Natural killer cell (primary cell): ENCODE measurements around the gene PPT1. TPM values are rescaled to one million over a fixed set of nuclear protein-coding genes. Genes with fewer than 3 reads are reported as not detected.

Experiments used
- ATAC-seq, 3 donors: fragments of 150-1000 bp in 2 of 3; fragments of 200-7000 bp in 1 of 3; cut with Tn5 transposase; 1 replicate in 1 of 3; 2 replicates in 2 of 3; pipeline ENCODE4 v1.10.0; 2021; ENCODE audit warnings: mild to moderate bottlenecking in 2 of 3, moderate library complexity in 2 of 3
- DNase-seq, 2 donors: peaks; one replicate each; pipeline versions ENCODE4 v3.0.0 to v3.0.0-alpha.2; 2013 to 2021; ENCODE audit warnings: mixed read lengths in 1 of 2
- H3K27ac ChIP-seq: one replicate; pipeline ENCODE4 v1.5.1; 2013; ENCODE audit warnings: mild to moderate bottlenecking, low read length
- H3K27me3 ChIP-seq: one replicate; pipeline ENCODE4 v1.6.1; 2013; ENCODE audit warnings: low read length; ENCODE audit not compliant: control insufficient read depth, insufficient read depth
- H3K36me3 ChIP-seq: one replicate; pipeline ENCODE4 v1.6.1; 2013; ENCODE audit warnings: low read length; ENCODE audit not compliant: control insufficient read depth, insufficient read depth
- H3K4me1 ChIP-seq: one replicate; pipeline ENCODE4 v1.6.1; 2013; ENCODE audit warnings: low read length; ENCODE audit not compliant: control insufficient read depth, insufficient read depth
- H3K4me3 ChIP-seq: one replicate; pipeline ENCODE4 v1.5.1; 2013; ENCODE audit warnings: low read length
- H3K9me3 ChIP-seq: one replicate; pipeline ENCODE4 v1.6.1; 2013; ENCODE audit warnings: low read length; ENCODE audit not compliant: control insufficient read depth, insufficient read depth
- H3K27ac Mint-ChIP-seq, 2 donors: one replicate each; pipeline ENCODE4 v1.8.0; 2022; ENCODE audit warnings: mild to moderate bottlenecking in 2 of 2, mixed read lengths in 2 of 2, moderate library complexity in 1 of 2
- H3K27me3 Mint-ChIP-seq, 2 donors: one replicate each; pipeline ENCODE4 v1.8.0; 2022; ENCODE audit warnings: low read depth in 2 of 2, mixed read lengths in 2 of 2
- H3K36me3 Mint-ChIP-seq: one replicate; pipeline ENCODE4 v1.8.0; 2022; ENCODE audit warnings: mixed read lengths
- H3K4me1 Mint-ChIP-seq, 2 donors: one replicate each; pipeline ENCODE4 v1.8.0; 2022; ENCODE audit warnings: mixed read lengths in 2 of 2
- H3K4me3 Mint-ChIP-seq: one replicate; pipeline ENCODE4 v1.8.0; 2022; ENCODE audit warnings: mild to moderate bottlenecking, moderate library complexity, mixed read lengths
- H3K9me3 Mint-ChIP-seq, 2 donors: one replicate each; pipeline ENCODE4 v1.8.0; 2022; ENCODE audit warnings: mixed read lengths in 2 of 2
- WGBS: methylation state at CpG from one replicate; pipeline ENCODE4 v1.1.7; 2013; ENCODE audit warnings: missing lambda C conversion rate; ENCODE audit not compliant: insufficient coverage; 5-methylcytosine and 5-hydroxymethylcytosine counted together
- intact Hi-C: fragments of 100-400 bp; cut with micrococcal nuclease; formaldehyde crosslinking; loops from one replicate; pipeline ENCODE4 v1.14.2; 2022
- total RNA-seq, 4 donors: library from RNA; stranded (reverse); fragments of 120-200 nt in 1 of 4; gene quantifications; one replicate each; pipeline versions ENCODE4 v1.2.3 to v1.2.4, GENCODE V29; 2013 to 2022
- TF ChIP-seq, protein P1 (sequence below): fragments of 200-600 bp; IDR thresholded peaks from one replicate; pipeline ENCODE4 v1.8.0; 2022; ENCODE audit warnings: antibody characterized with exemption

The PPT1 gene
- total RNA-seq, 3 donors from 2014 or later (not counting 1 experiment from before 2014, with no cell fraction given), result 24.9 to 34.5 (median 29.9) TPM

- TF ChIP-seq, protein P1, sequence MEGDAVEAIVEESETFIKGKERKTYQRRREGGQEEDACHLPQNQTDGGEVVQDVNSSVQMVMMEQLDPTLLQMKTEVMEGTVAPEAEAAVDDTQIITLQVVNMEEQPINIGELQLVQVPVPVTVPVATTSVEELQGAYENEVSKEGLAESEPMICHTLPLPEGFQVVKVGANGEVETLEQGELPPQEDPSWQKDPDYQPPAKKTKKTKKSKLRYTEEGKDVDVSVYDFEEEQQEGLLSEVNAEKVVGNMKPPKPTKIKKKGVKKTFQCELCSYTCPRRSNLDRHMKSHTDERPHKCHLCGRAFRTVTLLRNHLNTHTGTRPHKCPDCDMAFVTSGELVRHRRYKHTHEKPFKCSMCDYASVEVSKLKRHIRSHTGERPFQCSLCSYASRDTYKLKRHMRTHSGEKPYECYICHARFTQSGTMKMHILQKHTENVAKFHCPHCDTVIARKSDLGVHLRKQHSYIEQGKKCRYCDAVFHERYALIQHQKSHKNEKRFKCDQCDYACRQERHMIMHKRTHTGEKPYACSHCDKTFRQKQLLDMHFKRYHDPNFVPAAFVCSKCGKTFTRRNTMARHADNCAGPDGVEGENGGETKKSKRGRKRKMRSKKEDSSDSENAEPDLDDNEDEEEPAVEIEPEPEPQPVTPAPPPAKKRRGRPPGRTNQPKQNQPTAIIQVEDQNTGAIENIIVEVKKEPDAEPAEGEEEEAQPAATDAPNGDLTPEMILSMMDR, result no peak
- peaks cover 72 to 80% of the 10 kb centered on the region in 2 donors for H3K4me1 Mint-ChIP-seq
- ATAC-seq (no peak), DNase-seq (no peak)
- peak overlapping the region; percentile 84 for H3K4me3 Mint-ChIP-seq
- H3K27me3 Mint-ChIP-seq, result no peaks in the 10 kb centered on the region
- peak overlapping the region; percentile 99 for H3K4me3 ChIP-seq
- no peaks in the 10 kb centered on the region for H3K9me3 ChIP-seq
- H3K27ac Mint-ChIP-seq, result peak overlapping the region; percentile 96 to 98
- peak overlapping the region; percentile 98 for H3K27ac ChIP-seq
- H3K27me3 ChIP-seq, result no peaks in the 10 kb centered on the region
- no peaks in the 10 kb centered on the region for H3K36me3 Mint-ChIP-seq
- H3K4me1 ChIP-seq, result peaks cover 79% of the 10 kb centered on the region
- no peaks in the 10 kb centered on the region for H3K9me3 Mint-ChIP-seq
- intact Hi-C loops, result loop anchor here (2.0 kb wide), 2 partner anchors 17 to 217 kb away; partner anchors contain the start of gene ZMPSTE24
- peaks cover 15% of the 10 kb centered on the region for H3K36me3 ChIP-seq
- WGBS, result 16% methylated on average over 5 of the region's 5 CpGs
Observed at GRCh38 chr1:40041466-40041838, 55.6 kb downstream of the PPT1 start.

GRCh38 chr1:40040511-40041465 is 56.3 kb downstream of the PPT1 start, which contains the start of gene CAP1:
Gene CAP1, plus strand, starts transcription at chr1:40040729. Its CDS starts 18,618 bp downstream, at chr1:40059347.
- peak within 1 kb of the TSS; percentile 84 for H3K4me3 Mint-ChIP-seq
- Histone ChIP-seq H3K27ac (peak within 1 kb of the TSS; percentile 98), H3K9me3 (no peaks in the 10 kb centered on the region), H3K4me3 (peak within 1 kb of the TSS; percentile 99), H3K4me1 (peaks cover 73% of the 10 kb centered on the region), H3K27me3 (no peaks in the 10 kb centered on the region), H3K36me3 (peaks cover 14% of the 10 kb centered on the region)
- no peaks in the 10 kb centered on the region for H3K27me3 Mint-ChIP-seq
- ATAC-seq, result peak; percentile 91 to 98 (median 91)
- peak within 1 kb of the TSS; percentile 96 to 98 for H3K27ac Mint-ChIP-seq
- TF ChIP-seq, protein P1, result no peak
- intact Hi-C loops, result loop anchor here (2.0 kb wide), 2 partner anchors 18 to 218 kb away; partner anchors contain the start of gene ZMPSTE24
- no peaks in the 10 kb centered on the region for H3K9me3 Mint-ChIP-seq
- DNase-seq, result peak; percentile 99 to 100
- H3K36me3 Mint-ChIP-seq, result no peaks in the 10 kb centered on the region
- WGBS, result under 1% methylated on average over 65 of the region's 65 CpGs
- peaks cover 69 to 77% of the 10 kb centered on the region in 2 donors for H3K4me1 Mint-ChIP-seq

GRCh38 chr1:40039757-40040510 is 57.1 kb downstream of the PPT1 start:
- H3K4me1 Mint-ChIP-seq, result peaks cover 62 to 71% of the 10 kb centered on the region in 2 donors
- H3K36me3 ChIP-seq, result peaks cover 9% of the 10 kb centered on the region
- intact Hi-C loops, result loop anchor here (2.0 to 10.0 kb wide), 3 partner anchors 19 to 219 kb away; partner anchors contain the start of gene ZMPSTE24

More at GRCh38 chr1:40039757-40040510, 57.1 kb downstream of the PPT1 start:
- no peaks in the 10 kb centered on the region for H3K27me3 Mint-ChIP-seq
- 0% methylated on average over 51 of the region's 52 CpGs for WGBS
- DNase-seq, result peak in 1 of 2 donors; percentile 58
- H3K36me3 Mint-ChIP-seq, result no peaks in the 10 kb centered on the region
- Histone ChIP-seq H3K9me3 (no peaks in the 10 kb centered on the region), H3K4me3 (peak overlapping the region; percentile 99), H3K27me3 (no peaks in the 10 kb centered on the region), H3K27ac (peak overlapping the region; percentile 98), H3K4me1 (peaks cover 72% of the 10 kb centered on the region)
- TF ChIP-seq, protein P1, result no peak
- peak overlapping the region; percentile 84 for H3K4me3 Mint-ChIP-seq
- no peaks in the 10 kb centered on the region for H3K9me3 Mint-ChIP-seq
- peak; percentile 11 to 54 (median 20) for ATAC-seq
- H3K27ac Mint-ChIP-seq, result peak overlapping the region; percentile 96 to 98
